ENCODE data around the gene CLHC1.
"Not testable (repeated sequence)": the region's sequence is repeated elsewhere in the genome, so short reads cannot be mapped to it uniquely, and the experiment has no call there.

Gene CLHC1

GRCh38 chr2:55144922-55145820 is 86.9 kb downstream of the CLHC1 start:
- H3K9ac ChIP-seq (ENCODE audit: low read depth, low read length) = no peak overlapping the region
- no peak overlapping the region for H3K4me3 ChIP-seq (ENCODE audit: low read depth in 1 of 2, low read length in 2 of 2)
- DNase-seq = no peak
- TF ChIP-seq CTCF (IDR thresholded peaks at IDR 0.05; ENCODE audit: borderline replicate concordance, extremely low read depth, low read length, poor library complexity, severe bottlenecking) (no peak), EZH2 (IDR thresholded peaks at IDR 0.05; ENCODE audit: borderline replicate concordance, low read depth, low read length, severe bottlenecking) (no peak)
- H3K4me2 ChIP-seq (ENCODE audit: insufficient read depth, low read length) = no peak overlapping the region
- no peak for ATAC-seq (ENCODE audit: insufficient read depth, low read depth)
- H3K36me3 ChIP-seq (ENCODE audit: insufficient read depth, low read length) = no peaks in the 10 kb centered on the region
- H3K9me3 ChIP-seq (ENCODE audit: insufficient read depth, low read length, severe bottlenecking) = no peaks in the 10 kb centered on the region
- H4K20me1 ChIP-seq (ENCODE audit: insufficient read depth, low read length) = no peaks in the 10 kb centered on the region
- H3K4me1 ChIP-seq (ENCODE audit: insufficient read depth, low read length) = peaks cover 10% of the 10 kb centered on the region
- H3K27me3 ChIP-seq (ENCODE audit: insufficient read depth, low read length, poor library complexity) = no peaks in the 10 kb centered on the region
- H3K27ac ChIP-seq (ENCODE audit: low read length) = no peak overlapping the region
- H3K79me2 ChIP-seq (ENCODE audit: insufficient read depth, low read length) = no peaks in the 10 kb centered on the region
- no peak overlapping the region for H2AFZ ChIP-seq (ENCODE audit: low read depth, low read length)

GRCh38 chr2:55143706-55144105 is 88.4 kb downstream of the CLHC1 start:
- H3K27me3 ChIP-seq (ENCODE audit: insufficient read depth, low read length, poor library complexity); DNase-seq; H3K9ac ChIP-seq (ENCODE audit: low read depth, low read length); H3K79me2 ChIP-seq (ENCODE audit: insufficient read depth, low read length); H3K4me3 ChIP-seq (ENCODE audit: low read depth in 1 of 2, low read length in 2 of 2); ATAC-seq (ENCODE audit: insufficient read depth, low read depth); H3K36me3 ChIP-seq (ENCODE audit: insufficient read depth, low read length); H3K27ac ChIP-seq (ENCODE audit: low read length); H4K20me1 ChIP-seq (ENCODE audit: insufficient read depth, low read length); H2AFZ ChIP-seq (ENCODE audit: low read depth, low read length); H3K9me3 ChIP-seq (ENCODE audit: insufficient read depth, low read length, severe bottlenecking); H3K4me2 ChIP-seq (ENCODE audit: insufficient read depth, low read length): not testable (repeated sequence)
- H3K4me1 ChIP-seq (ENCODE audit: insufficient read depth, low read length) = peaks cover 10% of the 10 kb centered on the region

GRCh38 chr2:55142518-55142917 is 89.6 kb downstream of the CLHC1 start:
- DNase-seq = no peak
- no peak overlapping the region for H3K27ac ChIP-seq (ENCODE audit: low read length)
- no peak for ATAC-seq (ENCODE audit: insufficient read depth, low read depth)
- H3K9ac ChIP-seq (ENCODE audit: low read depth, low read length) = no peak overlapping the region
- H3K4me2 ChIP-seq (ENCODE audit: insufficient read depth, low read length) = no peak overlapping the region
- no peaks in the 10 kb centered on the region for H3K27me3 ChIP-seq (ENCODE audit: insufficient read depth, low read length, poor library complexity)
- peaks cover 10% of the 10 kb centered on the region for H3K4me1 ChIP-seq (ENCODE audit: insufficient read depth, low read length)
- H3K4me3 ChIP-seq (ENCODE audit: low read depth in 1 of 2, low read length in 2 of 2) = no peak overlapping the region
- H3K79me2 ChIP-seq (ENCODE audit: insufficient read depth, low read length) = no peaks in the 10 kb centered on the region
- no peaks in the 10 kb centered on the region for H3K9me3 ChIP-seq (ENCODE audit: insufficient read depth, low read length, severe bottlenecking)
- TF ChIP-seq EZH2 (IDR thresholded peaks at IDR 0.05; ENCODE audit: borderline replicate concordance, low read depth, low read length, severe bottlenecking) (no peak), CTCF (IDR thresholded peaks at IDR 0.05; ENCODE audit: borderline replicate concordance, extremely low read depth, low read length, poor library complexity, severe bottlenecking) (no peak)
- H2AFZ ChIP-seq (ENCODE audit: low read depth, low read length) = no peak overlapping the region
- H3K36me3 ChIP-seq (ENCODE audit: insufficient read depth, low read length) = no peaks in the 10 kb centered on the region
- H4K20me1 ChIP-seq (ENCODE audit: insufficient read depth, low read length) = no peaks in the 10 kb centered on the region

- no peaks in the 10 kb centered on the region for H3K27me3 ChIP-seq (ENCODE audit: insufficient read depth, low read length, poor library complexity)
- ATAC-seq (ENCODE audit: insufficient read depth, low read depth) (peak; percentile 49; the same call in 1 of the 3 replicates), DNase-seq (no peak)
- H3K9me3 ChIP-seq (ENCODE audit: insufficient read depth, low read length, severe bottlenecking) = no peaks in the 10 kb centered on the region
- H3K79me2 ChIP-seq (ENCODE audit: insufficient read depth, low read length) = no peaks in the 10 kb centered on the region
- no peak overlapping the region for H3K27ac ChIP-seq (ENCODE audit: low read length)
- 0 out of 2 replicates have a peak overlapping the region, but pooled peaks have one; percentile 10 for H2AFZ ChIP-seq (ENCODE audit: low read depth, low read length)
- H3K9ac ChIP-seq (ENCODE audit: low read depth, low read length) = no peak overlapping the region
- peaks cover 10% of the 10 kb centered on the region for H3K4me1 ChIP-seq (ENCODE audit: insufficient read depth, low read length)
- no peaks in the 10 kb centered on the region for H4K20me1 ChIP-seq (ENCODE audit: insufficient read depth, low read length)
- TF ChIP-seq EZH2 (IDR thresholded peaks at IDR 0.05; ENCODE audit: borderline replicate concordance, low read depth, low read length, severe bottlenecking) (no peak), CTCF (IDR thresholded peaks at IDR 0.05; ENCODE audit: borderline replicate concordance, extremely low read depth, low read length, poor library complexity, severe bottlenecking) (no peak)
- H3K4me2 ChIP-seq (ENCODE audit: insufficient read depth, low read length) = no peak overlapping the region
- H3K4me3 ChIP-seq (ENCODE audit: low read depth in 1 of 2, low read length in 2 of 2) = no peak overlapping the region
- H3K36me3 ChIP-seq (ENCODE audit: insufficient read depth, low read length) = no peaks in the 10 kb centered on the region
Measured at GRCh38 chr2:55141572-55142413, 90.3 kb downstream of the CLHC1 start.

All from DND-41 (cell line).